HUES6 (cell line): Measurements from ENCODE around the gene RANGRF.

Experiments used
- H3K27ac ChIP-seq: 2 replicates; pipeline ENCODE4 v1.7.0; 2013; ENCODE audit warnings: low read depth, mild to moderate bottlenecking, low read length, inconsistent platforms
- H3K27me3 ChIP-seq: 2 replicates; pipeline ENCODE4 v1.6.1; 2013; ENCODE audit warnings: low read length; ENCODE audit not compliant: control insufficient read depth, insufficient read depth
- H3K36me3 ChIP-seq: 2 replicates; pipeline ENCODE4 v1.6.1; 2013; ENCODE audit warnings: low read length; ENCODE audit not compliant: control insufficient read depth, insufficient read depth
- H3K4me1 ChIP-seq: 2 replicates; pipeline ENCODE4 v1.6.1; 2013; ENCODE audit warnings: low read length; ENCODE audit not compliant: control insufficient read depth, insufficient read depth
- H3K4me3 ChIP-seq: 2 replicates; pipeline ENCODE4 v1.5.1; 2013; ENCODE audit warnings: low read depth, low read length
- H3K9ac ChIP-seq: one replicate; pipeline ENCODE4 v1.6.1; 2013; ENCODE audit warnings: mild to moderate bottlenecking, low read length
- H3K9me3 ChIP-seq: 2 replicates; pipeline ENCODE4 v1.6.1; 2013; ENCODE audit warnings: low read depth, low read length; ENCODE audit not compliant: control insufficient read depth, insufficient read depth

Gene RANGRF

DNA sequence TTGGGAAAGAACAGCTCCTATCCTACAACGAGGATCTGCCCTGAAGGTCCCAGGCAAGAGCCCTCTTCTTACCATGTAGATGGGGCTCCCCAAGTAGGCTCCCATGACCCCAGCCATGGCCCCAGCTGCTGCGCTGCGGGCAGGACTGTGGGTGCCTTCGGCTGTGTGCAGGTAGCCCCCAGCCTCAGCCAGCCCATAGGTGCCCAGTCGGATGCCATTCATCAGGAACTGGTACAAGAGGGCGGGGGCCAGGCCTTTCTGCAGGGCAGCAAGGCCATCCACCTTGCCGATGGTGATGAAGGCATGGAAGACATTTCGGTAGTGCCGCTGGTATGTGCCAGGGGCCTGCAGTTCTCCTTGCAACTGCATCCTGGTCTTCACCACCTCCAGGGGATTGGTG lies 5.9 kb downstream of the RANGRF start:
- no peaks in the 10 kb centered on the region; the same call in 1 of the 2 replicates for H3K36me3 ChIP-seq
- peaks cover 10% of the 10 kb centered on the region; the same call in 1 of the 2 replicates for H3K4me1 ChIP-seq
- peak overlapping the region; percentile 80; the same call in 1 of the 2 replicates for H3K4me3 ChIP-seq
- no peaks in the 10 kb centered on the region for H3K9me3 ChIP-seq
- no peak overlapping the region for H3K9ac ChIP-seq
- H3K27me3 ChIP-seq = no peaks in the 10 kb centered on the region
- no peak overlapping the region for H3K27ac ChIP-seq

- Histone ChIP-seq H3K36me3 (no peaks in the 10 kb centered on the region; the same call in 1 of the 2 replicates), H3K9me3 (no peaks in the 10 kb centered on the region), H3K9ac (peak overlapping the region; percentile 42), H3K27me3 (no peaks in the 10 kb centered on the region), H3K4me3 (peak overlapping the region; percentile 80), H3K27ac (no peak overlapping the region), H3K4me1 (peaks cover 6% of the 10 kb centered on the region; the same call in 1 of the 2 replicates)
Observed at GRCh38 chr17:8294814-8295316, 6.4 kb downstream of the RANGRF start.

DNA sequence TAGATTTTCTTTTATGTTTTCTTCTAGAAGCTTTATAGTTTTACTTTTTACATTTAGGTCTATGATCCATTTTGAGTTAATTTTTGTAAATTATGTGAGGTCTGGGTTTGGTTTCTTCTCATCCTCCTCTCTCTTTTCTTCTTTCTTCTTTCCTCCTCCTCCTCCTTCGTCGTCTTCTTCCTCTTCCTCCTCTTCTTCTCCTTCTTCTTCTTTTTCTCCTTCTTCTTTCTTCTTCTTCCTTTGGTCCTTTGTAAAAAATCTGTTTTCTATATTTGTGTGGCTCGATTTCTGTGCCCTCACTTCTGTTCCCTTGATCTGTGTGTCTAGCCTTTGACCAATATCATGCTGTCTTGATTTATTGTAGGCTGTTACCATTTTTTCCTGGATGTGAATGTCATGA lies 11.8 kb downstream of the RANGRF start:
- no peaks in the 10 kb centered on the region for H3K27me3 ChIP-seq
- no peak overlapping the region for H3K9ac ChIP-seq
- H3K36me3 ChIP-seq = no peaks in the 10 kb centered on the region
- no peaks in the 10 kb centered on the region for H3K4me1 ChIP-seq
- H3K27ac ChIP-seq = no peak overlapping the region
- no peaks in the 10 kb centered on the region for H3K9me3 ChIP-seq
- no peak overlapping the region for H3K4me3 ChIP-seq

DNA sequence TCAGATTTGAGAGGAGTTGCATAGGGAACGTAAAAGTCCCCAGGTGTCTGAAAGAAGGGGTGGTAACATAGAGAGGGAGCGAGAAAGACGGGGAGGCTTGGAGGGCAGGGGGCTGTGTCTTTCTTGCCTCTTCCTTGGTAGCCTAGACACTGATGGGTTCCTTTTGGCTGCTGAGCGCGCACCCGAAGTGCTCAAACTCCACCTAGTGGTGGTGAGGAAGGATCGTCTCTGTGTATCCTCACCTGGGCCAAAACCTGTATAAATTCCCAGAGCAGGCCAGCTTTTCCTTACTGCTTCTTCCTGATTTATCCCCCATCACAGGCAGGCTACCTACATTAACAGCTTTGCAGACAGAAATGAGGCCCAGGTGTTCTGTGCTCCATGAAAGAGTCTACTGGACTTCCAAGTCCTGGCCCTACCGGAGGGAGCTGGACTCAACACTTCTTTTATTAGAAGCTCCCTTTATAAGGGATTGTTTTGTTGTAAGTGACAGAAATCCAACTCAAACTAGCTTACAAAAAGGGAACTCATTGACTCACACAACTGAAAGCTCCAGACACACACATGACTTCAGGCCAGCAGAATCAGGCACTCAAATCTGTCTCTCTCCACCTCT lies 12.3 kb downstream of the RANGRF start:
- Histone ChIP-seq H3K9me3 (no peaks in the 10 kb centered on the region), H3K27ac (no peak overlapping the region), H3K4me3 (no peak overlapping the region), H3K36me3 (no peaks in the 10 kb centered on the region), H3K4me1 (no peaks in the 10 kb centered on the region), H3K9ac (no peak overlapping the region), H3K27me3 (no peaks in the 10 kb centered on the region)

DNA sequence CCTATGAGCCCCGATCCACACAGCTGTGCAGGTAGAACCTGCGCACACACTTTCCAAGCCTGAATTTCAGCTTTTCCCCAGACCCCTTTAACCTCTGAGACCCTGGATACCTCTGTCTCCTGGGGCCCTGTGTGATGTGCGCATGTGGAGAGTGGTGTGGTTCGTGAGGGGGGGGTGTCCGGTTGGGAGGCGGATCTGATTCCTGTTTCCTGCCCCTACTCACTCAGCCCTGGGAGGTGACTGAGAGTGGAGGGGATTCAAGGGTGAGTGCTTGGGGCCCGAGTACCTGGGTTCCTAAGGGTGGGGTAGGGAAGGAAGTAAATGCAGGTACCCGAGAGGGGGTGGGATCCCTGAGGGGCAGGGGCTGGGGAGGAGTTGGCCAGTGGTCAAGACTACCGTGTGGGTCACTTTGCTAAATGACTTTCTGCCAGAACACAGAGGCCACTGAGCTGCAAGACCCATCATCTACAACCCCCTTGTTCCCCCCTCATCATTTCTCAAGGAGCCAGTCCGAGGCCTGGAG lies 22.2 kb downstream of the RANGRF start:
- Histone ChIP-seq H3K27ac (no peak overlapping the region), H3K4me3 (no peak overlapping the region; the same call in 1 of the 2 replicates), H3K36me3 (no peaks in the 10 kb centered on the region), H3K9ac (no peak overlapping the region), H3K27me3 (peaks cover 18% of the 10 kb centered on the region), H3K9me3 (no peaks in the 10 kb centered on the region), H3K4me1 (peaks cover 18% of the 10 kb centered on the region; the same call in 1 of the 2 replicates)

DNA sequence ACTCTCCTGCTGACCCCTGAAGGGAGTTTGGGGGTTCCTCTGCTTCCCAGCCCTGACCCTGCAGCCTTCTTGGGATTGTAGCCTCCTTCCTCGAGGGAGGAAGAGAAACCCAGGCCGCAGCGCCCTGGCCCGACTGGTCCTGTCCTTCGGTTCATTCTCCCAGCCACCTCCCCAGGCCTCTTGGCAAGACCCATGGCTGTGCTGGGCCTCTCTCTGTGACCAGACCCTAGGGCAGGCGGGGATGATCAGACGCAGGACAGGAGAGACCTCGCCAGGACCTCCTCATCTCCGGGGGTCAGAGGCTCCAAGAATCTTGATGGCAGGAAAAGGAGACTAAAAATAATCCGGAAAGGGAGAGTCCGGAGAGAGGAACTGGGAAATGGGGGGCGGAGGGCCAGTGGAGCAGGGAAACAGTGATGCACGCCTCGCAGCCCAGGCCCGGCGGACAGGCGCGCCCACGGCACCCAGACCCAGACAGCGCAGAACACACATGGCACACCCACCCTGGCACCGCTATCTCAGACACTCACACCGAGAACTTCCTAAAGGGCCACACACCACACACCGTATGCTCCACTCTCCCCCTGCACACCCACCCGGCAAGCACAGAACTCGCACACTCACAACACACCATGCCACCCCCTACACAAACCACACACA lies 22.8 kb downstream of the RANGRF start:
- Histone ChIP-seq H3K27ac (no peak overlapping the region), H3K9ac (no peak overlapping the region), H3K4me3 (no peak overlapping the region), H3K9me3 (no peaks in the 10 kb centered on the region), H3K4me1 (peaks cover 20% of the 10 kb centered on the region; the same call in 1 of the 2 replicates), H3K36me3 (no peaks in the 10 kb centered on the region), H3K27me3 (peaks cover 24% of the 10 kb centered on the region)

DNA sequence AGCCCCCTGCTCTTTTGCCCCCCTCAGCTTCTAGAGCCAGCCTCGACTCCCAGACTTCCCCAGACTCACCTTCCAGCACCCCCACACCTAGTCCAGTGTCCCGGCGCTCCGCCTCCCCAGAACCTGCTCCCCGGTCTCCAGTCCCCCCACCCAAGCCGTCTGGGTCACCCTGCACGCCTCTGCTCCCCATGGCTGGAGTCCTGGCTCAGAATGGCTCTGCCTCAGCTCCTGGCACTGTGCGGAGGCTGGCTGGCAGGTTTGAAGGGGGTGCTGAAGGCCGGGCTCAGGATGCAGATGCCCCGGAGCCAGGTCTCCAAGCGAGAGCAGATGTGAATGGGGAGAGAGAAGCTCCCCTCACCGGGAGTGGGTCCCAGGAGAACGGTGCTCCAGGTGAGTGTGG lies 23.8 kb downstream of the RANGRF start:
- peaks cover 20% of the 10 kb centered on the region; the same call in 1 of the 2 replicates for H3K4me1 ChIP-seq
- no peaks in the 10 kb centered on the region for H3K36me3 ChIP-seq
- no peak overlapping the region for H3K9ac ChIP-seq
- no peak overlapping the region for H3K4me3 ChIP-seq
- H3K27ac ChIP-seq = no peak overlapping the region
- H3K27me3 ChIP-seq = peaks cover 34% of the 10 kb centered on the region
- H3K9me3 ChIP-seq = no peaks in the 10 kb centered on the region

DNA sequence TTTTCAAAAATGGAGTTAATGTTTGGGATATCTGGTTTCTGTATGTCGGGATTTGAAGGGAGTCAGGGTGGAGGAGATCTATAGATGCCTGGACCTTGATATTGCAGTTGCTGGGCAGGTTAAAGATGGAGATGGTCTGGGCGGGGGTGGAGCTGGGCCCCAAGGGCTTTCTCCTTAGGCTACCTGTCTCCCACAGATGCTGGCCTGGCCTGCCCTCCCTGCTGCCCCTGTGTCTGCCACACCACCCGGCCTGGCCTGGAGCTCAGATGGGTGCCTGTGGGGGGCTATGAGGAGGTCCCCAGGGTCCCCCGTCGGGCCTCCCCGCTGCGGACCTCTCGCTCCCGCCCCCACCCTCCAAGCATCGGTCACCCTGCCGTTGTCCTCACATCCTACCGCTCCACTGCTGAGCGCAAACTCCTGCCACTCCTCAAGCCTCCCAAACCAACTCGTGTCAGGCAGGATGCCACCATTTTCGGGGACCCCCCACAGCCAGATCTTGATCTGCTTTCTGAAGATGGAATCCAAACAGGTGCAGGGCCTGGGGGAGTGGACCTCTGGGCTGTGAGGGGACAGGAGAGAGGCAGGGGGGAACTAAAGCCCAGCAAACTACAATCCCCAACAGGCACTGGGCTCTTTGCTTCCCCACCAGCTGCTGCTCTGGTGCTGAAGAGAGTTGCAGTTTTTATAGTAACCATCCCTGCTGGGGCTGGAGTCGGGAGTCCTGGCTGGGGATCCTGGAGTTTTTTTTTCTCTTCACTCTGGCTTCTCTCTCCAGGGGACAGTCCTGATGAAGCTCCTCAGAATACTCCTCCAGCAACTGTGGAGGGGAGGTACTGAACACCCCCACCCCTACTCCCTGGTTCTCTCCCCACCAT lies 24.5 kb downstream of the RANGRF start:
- H3K27ac ChIP-seq = no peak overlapping the region
- no peaks in the 10 kb centered on the region for H3K36me3 ChIP-seq

DNA sequence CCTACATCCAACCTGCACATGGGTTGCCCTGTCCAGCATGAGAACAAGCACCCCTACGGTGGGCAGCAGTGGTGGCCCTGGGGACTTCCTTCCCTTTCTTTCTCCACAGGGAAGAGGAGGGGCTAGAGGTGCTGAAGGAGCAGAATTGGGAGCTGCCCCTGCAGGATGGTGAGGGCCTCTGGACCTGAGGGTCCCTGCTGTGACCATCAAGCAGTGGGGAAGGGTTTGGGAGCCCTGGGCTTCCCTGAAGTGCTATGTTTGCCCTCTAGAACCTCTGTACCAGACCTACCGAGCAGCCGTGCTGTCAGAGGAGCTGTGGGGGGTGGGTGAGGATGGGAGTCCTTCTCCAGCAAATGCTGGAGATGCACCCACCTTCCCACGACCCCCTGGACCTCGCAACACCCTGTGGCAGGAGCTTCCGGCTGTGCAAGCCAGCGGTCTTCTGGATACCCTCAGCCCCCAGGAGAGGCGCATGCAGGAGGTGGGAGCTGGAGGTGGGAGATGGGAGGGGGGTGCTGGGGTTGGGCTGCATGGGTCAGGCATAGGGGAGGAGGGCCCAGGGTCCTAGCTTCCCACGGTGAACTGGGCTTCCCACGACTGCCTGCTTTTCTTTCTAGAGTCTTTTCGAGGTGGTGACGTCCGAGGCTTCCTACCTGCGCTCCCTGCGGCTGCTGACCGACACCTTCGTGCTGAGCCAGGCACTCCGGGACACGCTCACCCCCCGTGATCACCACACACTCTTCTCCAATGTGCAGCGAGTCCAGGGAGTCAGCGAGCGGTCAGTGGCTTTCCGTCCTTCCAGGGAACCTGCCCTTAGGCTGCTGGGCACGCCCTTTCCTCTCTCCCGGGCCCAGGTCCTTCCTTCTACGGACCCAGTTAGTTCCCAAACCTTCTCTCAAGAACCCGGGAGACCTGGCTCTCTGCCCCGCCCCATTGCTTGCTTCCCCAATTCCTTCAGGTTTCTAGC lies 26.6 kb downstream of the RANGRF start:
- Histone ChIP-seq H3K36me3 (no peaks in the 10 kb centered on the region), H3K4me3 (peak overlapping the region; percentile 85), H3K4me1 (peaks cover 18% of the 10 kb centered on the region; the same call in 1 of the 2 replicates), H3K27me3 (peaks cover 47% of the 10 kb centered on the region), H3K9ac (no peak overlapping the region), H3K27ac (no peak overlapping the region), H3K9me3 (no peaks in the 10 kb centered on the region)

More for the DNA sequence above, 24.5 kb downstream of the RANGRF start:
- no peak overlapping the region for H3K9ac ChIP-seq
- H3K27me3 ChIP-seq = peaks cover 36% of the 10 kb centered on the region
- H3K4me3 ChIP-seq = no peak overlapping the region
- peaks cover 20% of the 10 kb centered on the region; the same call in 1 of the 2 replicates for H3K4me1 ChIP-seq
- no peaks in the 10 kb centered on the region for H3K9me3 ChIP-seq

DNA sequence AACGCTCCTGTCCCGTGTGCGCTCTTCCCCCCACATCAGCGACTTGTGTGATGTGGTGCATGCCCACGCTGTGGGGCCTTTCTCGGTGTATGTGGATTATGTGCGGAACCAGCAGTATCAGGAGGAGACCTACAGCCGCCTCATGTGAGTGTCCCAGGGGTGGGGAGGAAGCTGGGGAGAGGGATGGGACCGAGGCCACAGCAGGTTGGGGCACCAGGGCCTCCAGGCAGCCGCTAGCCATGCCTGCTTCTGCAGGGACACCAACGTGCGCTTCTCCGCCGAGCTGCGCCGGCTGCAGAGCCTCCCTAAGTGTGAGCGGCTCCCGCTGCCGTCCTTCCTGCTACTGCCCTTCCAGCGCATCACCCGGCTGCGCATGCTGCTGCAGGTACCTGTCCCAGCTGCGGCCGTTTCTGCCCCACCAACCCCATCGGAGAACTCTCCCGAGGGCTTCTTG lies 27.3 kb downstream of the RANGRF start:
- H3K27me3 ChIP-seq = peaks cover 47% of the 10 kb centered on the region
- H3K9ac ChIP-seq = no peak overlapping the region
- H3K9me3 ChIP-seq = no peaks in the 10 kb centered on the region
- peak overlapping the region; percentile 85 for H3K4me3 ChIP-seq
- H3K27ac ChIP-seq = no peak overlapping the region
- H3K4me1 ChIP-seq = peaks cover 12% of the 10 kb centered on the region; the same call in 1 of the 2 replicates
- no peaks in the 10 kb centered on the region for H3K36me3 ChIP-seq
